GM19452 (cell line): Measurements from ENCODE around the gene NUFIP2.
"Not testable (repeated sequence)": the region's sequence is repeated elsewhere in the genome, so short reads cannot be mapped to it uniquely, and the experiment has no call there.

ENCODE experiments used
- ATAC-seq: cut with Tn5 transposase; IDR thresholded peaks from one replicate; pipeline ENCODE4 v1.9.1; 2021; ENCODE audit not compliant: unreplicated experiment

Gene NUFIP2

DNA sequence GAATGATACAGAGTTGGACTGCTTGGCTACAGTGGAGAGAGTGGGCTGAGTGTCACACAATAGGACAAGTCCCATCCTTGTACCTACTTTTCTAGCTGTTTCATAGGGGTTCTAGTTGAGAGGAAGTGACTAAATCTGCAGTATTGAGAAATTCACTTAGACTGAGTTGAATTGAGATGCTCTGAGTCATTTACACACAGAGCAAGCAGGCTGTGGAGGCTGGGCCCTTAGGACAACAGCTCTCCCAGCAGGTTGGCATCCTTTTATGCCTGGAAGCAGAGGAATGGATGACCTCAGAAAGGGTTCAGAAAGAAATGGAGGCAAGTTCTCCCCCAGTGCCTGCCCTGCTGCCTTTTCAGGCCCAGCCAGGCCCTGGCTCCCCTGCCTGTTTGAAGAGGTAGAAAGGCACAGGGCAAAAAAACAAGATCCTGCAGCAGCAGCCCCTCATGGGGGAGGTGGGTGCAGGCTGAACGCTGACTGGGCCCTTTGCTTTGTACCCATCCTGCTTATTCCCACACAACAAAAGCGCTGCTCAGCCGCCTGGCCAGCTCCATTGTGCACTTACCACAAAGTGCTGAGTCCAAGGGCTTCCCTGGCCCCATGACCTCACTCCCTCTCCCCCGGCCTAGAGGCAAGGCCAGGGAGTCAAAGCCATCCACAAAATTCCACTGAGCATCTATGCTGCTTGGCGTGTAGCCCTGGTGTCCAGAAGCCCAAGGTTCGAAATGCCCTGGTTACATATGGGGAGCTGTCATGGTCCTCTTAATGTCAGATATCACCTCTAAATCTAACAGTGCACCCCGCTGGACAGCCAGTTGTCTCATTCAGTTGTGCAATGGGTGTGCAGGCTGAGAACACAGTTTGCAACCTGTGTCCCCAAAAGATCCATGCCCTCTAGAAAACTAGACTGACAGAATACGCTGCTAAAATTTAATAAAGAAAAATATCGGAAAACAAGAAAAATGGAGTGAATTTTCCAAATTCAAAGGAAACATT, 52.7 kb downstream of the NUFIP2 start:
- no peak for ATAC-seq

DNA sequence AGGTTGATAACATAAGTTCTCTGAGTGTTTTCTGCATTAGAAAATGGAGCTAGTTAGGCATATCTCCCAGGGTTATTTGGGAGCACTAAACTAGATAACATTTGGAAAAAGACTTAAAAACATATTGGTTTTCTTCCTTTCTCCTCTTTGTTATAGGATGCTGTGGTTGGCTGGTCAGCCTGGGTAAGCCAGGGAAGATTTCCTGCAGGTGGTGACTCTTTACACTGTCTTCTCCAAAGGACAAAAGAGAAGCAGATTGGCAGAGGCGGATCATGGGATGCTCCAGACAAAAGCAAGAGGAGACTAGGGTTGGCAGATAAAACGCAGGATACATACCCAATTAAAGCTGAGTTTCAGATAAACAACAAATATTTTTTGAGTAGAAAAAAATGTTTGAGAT, 53.5 kb downstream of the NUFIP2 start:
- no peak for ATAC-seq

DNA sequence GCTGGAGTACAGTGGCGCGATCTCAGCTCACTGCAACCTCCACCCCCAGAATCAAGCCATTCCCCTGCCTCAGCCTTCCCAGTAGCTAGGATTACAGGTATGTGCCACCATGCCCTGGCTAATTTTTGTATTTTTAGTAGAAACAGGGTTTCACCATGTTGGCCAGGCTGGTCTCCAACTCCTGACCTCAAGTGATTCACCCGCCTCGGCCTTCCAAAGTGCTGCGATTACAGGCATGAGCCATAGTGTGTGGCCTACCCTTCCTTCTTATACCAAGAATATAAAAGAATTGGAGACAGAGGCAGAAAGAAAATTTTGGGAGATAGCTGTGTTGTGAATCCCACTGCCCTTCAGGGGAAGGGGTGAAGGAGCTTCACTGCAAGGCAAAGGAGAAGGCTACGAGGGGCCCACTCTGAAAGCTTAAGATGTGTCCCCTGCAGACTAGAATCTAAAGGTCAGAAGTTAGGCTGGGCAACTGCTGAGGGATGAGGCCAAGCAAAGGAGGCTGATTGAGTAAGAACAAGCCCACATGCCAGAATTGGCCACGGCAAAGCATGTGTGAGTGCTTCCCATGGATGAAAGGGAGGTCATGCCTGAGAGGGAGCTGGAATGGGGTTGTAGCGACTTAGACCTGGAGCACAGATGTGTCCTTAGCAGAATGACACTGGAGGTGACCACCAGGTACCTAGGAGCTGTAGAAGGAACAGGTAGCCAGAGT, 55.7 kb downstream of the NUFIP2 start:
- ATAC-seq = no peak

DNA sequence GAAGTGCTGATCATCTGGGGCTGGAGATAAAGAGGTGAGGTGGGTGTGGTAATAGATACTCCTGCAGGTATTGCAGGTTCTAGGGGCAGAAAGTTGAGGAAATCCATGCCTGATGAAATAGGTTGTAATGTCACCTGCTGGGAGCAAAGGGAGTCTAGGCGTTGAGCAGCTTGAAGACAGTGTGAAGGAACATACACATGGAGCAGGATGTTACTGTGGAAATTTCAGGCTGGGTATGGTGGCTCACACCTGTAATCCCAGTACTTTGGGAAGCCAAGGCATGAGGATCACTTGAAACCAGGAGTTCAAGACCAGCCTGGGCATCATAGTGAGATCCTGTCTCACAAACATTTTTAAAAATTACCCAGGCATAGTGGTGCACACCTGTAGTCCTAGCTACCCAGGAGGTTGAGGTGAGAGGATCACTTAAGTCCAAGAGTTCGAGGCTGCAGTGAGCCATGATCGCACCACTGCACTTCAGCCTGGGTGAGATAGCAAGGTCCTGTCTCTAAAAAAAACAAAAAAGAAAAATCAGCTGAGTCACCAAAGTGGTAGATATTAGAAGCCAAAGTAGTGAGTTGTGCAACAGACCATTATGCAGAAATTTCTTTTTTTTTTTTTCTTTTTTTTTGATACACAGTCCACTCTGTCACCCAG, 56.3 kb downstream of the NUFIP2 start:
- no peak for ATAC-seq

DNA sequence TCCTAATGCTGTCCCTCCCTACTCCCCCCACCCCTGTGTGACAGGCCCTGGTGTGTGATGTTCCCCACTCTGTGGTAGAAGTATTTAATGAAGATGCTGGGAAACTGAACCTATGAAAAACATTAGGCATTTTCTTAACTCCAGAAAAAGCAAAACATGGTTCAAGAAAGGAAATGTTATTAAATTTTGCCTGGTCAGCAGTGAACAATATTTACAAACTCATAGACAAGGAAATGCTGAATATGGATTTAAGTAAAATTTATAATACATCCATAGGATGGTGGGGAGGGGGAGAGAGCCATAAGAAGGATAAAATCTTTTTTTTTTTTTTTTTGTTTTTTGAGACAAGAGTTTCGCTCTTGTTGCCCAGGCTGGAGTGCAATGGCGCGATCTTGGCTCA, 58.0 kb downstream of the NUFIP2 start:
- ATAC-seq = no peak

DNA sequence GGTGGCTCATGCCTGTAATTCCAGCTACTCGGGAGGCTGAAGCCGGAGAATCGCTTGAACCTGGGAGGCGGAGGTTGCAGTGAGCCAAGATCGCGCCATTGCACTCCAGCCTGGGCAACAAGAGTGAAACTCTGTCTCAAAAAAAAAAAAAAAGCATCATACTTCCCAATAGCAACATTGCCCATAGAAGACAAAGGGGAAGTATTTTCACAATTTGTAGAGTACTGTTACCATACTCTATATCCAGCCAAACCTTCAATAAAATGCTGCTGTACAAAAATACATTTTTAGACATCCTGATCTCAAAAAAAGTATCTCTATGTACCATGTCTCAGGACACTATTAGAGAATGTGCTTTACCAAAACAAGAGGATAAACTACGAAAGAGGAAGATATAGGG, 59.0 kb downstream of the NUFIP2 start:
- not testable (repeated sequence) for ATAC-seq

DNA sequence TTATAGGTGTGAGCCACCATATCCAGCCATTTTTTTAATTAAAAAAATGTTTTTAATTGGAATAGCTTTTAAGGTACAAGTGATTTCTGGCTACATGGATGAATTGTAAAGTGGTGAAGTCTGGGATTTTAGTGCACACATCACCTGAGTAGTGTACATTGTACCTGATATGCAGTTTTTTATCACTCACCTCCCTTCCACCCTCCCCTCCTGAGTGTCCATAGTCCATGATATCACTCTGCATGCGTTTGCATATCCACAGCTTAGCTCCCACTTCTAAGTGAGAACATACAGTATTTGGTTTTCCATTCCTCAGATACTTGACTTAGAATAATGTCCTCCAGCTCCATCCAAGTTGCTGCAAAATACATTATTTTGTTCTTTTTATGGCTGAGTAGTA, 60.6 kb downstream of the NUFIP2 start:
- ATAC-seq = no peak

DNA sequence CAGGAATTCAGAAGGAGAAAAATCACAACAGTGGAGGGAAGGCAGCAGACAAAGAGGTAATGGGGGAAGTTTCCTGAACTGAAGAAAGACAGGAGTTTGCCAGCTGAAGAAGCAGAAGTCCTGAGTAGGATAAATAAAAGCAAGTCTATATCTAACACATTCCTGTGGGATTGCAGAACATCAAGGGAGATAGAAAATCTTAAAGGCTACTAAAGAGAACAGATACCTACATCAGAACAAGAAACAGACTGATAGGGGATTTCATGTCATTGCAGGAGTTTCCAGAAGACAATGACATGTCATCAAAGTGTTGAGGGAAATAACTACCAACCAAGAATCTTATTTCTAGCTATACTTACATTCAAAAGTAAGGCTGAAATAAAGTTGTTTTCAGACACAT, 68.6 kb downstream of the NUFIP2 start:
- no peak for ATAC-seq

DNA sequence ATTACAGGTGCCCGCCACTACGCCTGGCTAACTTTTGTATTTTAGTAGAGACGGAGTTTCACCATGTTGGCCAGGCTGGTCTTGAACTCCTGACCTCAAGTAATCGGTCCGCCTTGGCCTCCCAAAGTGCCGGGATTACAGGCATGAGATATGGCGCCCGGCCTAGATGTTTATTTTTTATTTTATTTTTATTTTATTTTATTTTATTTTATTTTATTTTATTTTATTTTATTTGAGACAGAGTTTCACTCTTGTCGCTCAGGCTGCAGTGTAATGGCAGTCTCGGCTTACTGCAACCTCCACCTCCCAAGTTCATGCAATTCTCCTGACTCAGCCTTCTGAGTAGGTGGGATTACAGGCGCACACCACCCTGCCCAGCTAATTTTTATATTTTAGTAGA, 72.6 kb downstream of the NUFIP2 start:
- not testable (repeated sequence) for ATAC-seq

DNA sequence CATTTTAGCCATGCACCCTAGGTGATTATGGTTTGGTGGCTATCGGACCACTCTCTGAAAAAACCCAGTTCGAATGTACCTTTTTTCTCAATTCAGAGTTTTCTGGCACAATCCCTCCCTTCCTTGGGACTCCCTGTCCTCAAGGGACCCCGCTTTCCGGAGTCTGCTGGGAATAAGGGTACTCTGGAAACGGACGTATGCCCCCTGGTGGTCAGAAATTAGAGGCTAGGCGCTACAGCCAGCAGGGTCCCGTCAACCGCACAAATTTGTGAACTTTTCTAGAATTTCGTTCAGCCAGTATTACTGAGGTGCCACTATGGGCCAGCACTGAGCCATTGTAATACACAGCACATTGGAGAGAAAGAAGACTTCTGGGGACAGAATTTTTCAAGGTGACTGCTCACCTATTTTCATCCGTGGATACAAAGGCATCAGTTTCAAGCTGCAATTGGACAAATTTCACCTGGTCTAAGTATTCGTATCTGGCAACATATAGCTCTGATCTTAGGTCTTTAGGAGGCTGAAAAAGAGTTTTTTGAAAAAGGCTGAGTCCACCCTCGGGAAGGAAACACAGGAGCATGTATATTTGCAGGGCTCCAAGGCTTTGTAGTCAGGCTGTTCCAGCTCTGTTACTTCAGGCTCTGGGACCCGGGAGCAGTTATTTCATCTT, 74.4 kb downstream of the NUFIP2 start:
- ATAC-seq = peak; percentile 53

DNA sequence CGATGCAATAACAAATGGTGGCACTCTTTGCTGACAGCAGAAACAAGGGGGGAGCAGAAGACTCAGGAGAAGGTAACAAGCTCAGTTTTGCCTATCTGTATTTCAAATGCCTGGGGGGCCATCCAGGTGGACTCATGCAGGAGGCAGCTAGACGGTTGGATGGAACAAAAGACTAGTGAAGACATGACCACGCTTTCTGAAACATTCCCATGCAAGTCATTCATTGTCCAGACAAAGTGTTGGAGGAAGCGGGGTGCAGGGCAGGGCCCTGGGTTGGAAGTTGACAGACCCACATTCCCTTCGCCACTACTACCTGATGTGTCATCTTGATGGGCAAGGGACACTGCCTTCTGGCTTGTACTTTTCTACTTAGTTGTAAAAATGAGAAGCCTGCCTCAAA, 77.1 kb downstream of the NUFIP2 start:
- ATAC-seq = no peak

DNA sequence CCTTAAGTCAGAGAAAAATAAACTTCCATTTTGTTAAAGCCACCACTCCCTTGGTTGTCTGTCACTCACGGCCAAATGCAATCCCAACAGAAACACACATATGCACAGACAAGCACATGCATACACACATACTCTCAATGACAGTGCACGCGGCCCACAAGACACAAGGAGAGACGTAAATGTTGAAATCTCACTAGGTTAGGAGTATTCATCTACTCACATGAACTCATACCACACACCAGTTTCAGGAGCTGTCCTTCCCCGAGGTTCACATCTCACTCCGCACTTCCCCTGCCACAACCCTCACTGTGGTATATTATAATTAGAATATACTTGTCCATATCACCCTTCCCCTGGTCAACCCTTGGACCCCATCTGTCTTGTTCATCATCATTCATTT, 77.8 kb downstream of the NUFIP2 start:
- no peak for ATAC-seq

DNA sequence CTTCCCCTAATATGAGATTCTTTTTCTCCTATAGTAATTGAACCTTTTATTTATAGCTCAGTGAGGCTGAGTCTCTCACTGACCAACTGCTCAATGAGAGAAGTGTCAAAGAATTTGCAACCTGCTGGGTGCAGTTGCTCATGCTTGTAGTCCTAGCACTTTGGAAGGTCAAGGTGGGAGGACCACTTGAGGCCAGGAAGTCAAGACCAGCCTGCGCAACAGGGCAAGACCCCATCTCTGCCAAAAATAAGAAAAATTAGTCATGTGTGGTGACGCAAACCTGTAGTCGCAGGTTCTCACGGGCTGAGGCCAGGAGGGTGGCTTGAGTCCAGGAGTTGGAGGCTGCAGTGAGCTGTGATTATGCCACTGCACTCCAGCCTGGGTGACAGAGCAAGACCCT, 78.2 kb downstream of the NUFIP2 start:
- no peak for ATAC-seq

DNA sequence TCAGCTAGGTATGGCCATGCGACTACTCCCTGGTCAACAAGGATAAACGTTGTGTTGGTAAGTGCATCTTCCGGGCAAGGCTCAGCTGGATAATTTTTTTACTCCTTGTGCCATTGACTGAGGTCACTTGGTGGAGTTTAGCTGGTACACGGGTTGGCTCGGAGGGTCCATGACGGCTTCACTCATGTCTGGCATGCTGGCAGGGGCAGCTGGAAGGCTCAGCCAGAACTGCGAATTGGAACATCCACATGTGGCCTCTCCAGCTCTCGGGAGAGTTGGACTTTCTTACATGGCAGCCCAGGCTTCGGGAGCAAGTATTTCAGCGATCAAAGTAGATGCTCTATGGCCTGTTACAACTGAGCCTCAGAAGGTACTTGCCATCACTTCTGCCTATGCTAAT, 78.8 kb downstream of the NUFIP2 start:
- ATAC-seq = no peak

DNA sequence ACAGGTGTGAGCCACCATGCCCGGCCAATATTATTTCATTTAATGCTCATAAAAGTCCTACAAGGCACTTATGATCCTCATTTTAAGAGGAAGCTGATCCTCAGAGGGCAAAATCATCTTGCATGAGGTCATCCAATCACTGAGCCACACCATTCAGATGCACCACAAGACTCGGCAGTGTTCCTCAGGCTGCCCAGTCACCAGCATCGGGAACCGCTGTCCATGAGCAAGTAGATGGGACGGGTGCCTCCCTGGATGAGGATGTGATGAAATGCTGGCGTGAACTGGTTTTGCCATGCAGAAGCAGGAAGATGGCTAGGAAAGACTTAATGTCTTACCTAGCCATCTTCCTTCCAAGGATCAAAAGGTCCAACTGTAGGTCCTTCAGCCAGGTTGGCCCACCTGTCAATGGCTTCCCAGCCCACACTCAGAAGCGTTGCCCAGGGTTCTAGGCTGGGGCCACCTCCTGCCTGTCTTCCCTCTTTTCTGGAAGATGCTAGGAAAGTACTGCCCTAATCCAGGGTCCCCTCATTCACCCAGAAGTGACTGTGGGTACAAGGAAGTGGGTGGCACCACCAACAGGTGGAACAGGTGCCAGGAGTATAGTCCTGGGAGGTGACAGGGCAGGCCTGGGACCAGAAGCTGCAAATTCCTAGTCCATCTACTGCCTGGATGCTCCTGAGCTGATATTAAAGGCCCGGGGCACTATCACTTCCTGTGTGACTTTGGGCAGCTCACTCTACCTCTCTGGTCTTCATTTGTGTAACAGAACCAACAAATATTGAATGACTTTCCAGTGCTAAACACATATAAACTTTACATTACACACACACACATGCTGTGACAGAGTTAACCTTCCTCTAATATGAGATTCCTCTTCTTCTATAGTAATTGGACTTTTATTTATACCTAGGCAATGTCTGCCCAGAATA, 79.5 kb downstream of the NUFIP2 start:
- ATAC-seq = no peak

DNA sequence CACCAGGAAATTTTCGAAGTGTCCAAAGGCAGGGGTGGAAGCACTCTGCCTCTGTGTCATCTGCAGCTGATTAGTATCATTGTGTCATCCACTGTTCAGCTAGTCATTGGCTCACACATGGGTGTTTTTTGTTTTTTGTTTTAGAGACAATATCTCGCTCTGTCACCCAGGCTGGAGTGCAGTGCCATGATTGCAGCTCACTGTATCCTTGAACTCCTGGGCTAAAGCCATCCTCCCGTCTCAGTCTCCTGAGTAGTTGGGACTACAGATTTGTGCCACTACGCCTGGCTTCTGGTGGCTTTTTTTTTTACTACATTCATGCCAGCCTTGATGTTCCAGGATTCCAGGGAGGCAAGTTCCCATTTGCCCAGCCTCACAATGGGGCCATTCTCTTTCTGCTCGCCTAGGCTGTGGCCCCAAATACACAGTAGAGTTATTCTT, 81.2 kb downstream of the NUFIP2 start:
- no peak for ATAC-seq

DNA sequence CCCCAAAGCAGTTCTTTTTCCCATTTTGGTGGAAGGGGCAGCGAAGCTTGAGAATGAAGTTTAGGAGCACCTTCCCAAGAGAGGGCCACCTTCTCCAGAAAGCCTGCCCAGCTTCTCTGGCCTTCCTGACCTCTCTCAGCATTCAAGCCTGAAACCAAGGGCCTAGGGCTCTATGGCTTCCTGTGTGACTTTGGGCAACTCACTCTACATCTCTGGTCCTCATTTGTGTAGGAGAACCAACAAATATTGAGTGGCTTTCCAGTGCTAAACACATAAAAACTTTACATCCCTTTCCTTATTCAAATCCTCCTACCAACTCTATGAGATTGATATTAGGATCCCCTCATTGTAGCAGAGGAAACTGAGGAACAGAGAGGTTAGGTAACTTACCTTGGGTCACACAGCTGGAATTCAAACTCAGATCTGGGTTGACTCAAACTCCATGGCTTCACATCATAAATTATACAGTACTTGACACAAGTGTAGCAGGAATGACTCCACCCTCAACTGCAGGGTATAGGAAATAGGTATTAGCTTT, 81.8 kb downstream of the NUFIP2 start:
- ATAC-seq = no peak

DNA sequence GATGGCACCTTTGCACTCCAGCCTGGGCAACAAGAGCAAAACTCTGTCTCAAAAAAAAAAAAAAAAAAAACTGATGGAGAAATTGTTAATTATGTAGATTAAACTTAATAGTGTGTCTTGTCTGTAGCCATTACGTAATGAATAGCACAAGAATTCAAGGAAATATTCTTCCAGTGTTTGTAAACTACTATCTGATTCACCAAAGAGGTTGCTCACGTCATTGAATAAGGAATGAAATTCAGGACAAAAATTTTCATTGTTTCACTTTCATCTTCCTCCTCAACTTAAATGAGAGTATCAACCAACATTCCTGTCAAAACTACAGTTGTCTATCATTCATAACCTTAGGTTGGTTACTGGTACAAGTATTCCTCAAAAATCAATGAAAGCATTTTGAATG, 83.1 kb downstream of the NUFIP2 start:
- no peak for ATAC-seq

DNA sequence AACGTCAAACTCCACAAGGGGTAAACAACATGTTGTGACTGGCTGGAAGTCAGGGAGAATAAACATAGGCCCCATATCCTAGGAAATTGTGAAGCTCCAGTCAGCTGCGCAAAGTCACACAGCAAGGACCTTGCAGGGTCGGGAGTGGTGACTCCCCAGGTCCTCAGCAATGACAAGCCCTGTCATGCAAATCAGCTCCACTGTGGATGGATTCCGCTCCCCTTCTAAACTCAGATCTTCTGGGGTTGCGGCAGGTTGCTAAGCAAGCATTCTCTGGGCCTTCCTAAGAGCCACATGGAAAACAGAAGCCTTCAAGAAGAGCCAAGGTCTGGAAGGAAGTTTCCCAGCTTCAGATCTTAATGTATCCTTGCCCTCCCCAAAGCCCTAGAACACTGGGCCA, 84.9 kb downstream of the NUFIP2 start:
- ATAC-seq = no peak

DNA sequence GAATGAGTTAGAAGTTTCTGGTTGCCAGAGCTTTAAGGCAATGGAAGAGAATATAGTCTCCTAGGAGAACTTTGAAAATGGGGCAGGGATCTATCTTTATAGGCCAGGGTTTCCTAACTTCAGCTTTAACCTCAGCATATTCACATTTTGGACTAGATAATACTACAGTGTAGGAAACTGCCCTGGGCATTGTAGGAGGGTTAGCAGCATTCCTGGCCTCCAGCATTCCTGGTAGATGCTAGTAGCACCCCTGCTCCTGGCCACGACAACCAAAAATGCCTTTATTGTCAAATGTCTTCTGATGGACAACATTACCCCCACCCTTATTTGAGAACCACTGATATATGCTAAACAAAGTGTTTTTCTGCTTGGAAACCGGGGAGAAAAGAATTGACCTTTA, 86.0 kb downstream of the NUFIP2 start:
- no peak for ATAC-seq
